ENCODE data around the gene CZIB.

The CZIB gene

DNA sequence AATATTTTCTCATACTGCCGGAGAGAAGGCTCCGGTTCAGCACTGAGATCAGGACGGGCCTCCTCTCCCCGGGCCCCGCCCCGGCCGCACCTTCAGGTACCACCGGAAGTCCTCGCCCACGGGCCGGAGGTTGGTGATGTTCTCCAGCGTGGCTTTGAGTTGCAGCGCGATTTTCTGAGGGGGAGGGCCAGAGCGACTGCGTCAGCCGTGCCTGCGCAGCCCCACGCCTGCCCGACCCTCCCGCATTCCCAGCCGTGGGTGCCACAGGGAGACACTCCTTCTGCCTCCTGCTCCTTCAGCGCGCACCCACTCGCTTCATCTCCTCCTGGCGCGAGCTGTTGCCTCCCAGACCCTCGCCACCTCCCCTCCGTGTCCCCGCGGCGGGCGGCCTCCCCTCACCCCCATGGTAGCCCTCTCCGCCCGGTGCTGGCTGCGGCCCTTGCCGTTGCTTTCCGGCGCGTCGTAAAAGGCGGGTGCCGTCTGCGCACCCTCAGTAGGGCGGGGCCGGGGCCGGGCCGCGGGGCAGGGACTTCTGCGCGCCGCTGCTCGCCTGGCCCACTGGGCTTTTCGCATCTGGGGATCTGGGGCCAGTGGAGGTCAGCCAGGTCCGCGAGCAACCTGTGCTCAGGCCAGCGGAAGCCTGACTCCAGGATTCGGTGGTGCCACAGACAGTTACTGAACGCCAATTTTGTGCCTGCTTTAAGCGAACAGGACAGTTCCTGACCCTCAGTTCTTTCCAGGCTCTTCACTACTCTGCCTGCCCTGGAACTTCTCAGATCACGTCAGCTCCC is at the start of gene CZIB:
TSS of gene CZIB (minus strand) at position 464 of the 791 bp plus-strand sequence. CDS start at position 405, 59 bp downstream.
- DNase-seq (ENCODE audit: low spot score) = peak; percentile 91

DNA sequence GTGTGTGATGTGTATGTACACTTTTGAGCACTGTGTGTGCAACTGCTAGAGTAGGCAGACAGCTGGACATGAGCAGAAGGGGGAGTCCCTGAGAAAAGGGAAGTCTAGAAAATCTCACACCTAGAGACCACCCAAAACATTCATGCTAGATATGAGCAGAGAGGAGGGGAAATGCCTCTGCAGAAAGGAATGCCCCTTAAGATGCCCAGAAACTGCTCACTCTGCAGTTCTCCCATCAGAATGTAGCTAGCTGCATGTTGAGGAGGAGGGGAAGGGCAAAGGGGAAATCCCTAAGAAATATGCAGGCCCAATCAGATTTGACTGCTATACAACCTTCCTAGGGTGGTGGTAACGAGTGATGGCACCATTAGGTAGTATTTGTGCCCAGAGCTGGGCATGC is 49.7 kb upstream of the CZIB start:
- DNase-seq (ENCODE audit: low spot score) = no peak

DNA sequence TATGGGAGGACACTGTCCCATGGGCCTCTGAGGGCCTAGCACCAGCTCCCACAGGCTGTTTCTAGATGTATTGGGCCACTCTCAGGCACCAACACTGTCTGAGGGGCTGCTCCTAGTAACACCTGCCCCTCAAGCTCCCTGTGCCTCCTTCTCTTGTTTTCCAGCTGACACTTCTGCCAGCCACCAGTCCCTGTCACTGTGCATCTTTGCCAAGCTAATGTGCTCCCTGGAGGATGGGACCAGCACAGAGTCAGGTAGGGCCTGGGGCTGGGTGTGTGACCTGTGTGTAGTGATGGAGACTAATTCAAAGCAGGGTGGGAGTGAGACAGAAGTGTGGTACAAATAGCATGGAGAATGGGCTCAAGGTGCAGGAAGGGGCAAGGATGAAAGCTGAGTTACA is 47.3 kb upstream of the CZIB start:
- DNase-seq (ENCODE audit: low spot score) = no peak

DNA sequence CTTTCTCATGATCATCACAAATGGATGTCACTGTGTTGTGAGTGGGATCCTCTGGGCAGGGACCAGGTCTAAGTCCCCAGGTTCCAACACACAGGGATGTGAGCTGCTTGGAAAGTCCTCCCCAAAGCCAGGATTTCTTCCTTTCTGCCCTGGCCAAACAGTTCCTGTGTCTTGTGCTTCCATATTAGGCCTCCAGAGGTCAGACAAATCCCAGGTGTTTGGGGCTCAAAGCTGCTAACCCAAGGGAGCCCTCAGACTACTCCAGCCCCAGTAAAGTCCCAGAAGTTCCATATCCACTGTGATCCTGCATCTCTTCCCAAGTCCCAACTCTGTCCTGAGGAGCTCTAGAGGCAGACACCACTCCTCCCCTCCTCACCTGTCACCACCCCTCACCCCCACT is 45.6 kb upstream of the CZIB start:
- no peak for DNase-seq (ENCODE audit: low spot score)

DNA sequence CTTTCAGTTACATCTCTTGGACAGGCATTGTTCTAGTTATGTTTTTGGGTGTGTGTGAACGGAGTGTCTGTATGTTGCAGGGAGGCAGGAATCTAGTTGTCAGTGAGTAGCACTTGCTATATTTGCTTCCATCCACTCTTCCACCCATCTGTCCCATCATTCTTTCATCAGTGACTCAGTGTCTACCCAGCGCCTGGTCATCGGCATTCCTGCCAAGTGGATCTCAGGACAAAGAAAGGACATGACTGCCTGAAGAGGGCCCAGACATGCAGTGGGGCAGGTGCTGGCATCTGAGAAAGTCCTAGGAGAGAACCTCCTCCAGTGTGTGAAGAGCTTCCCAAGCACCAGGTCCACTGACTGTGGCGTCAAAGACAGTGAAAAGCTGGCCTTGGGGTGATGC is 45.1 kb upstream of the CZIB start:
- DNase-seq (ENCODE audit: low spot score) = no peak

- DNase-seq (ENCODE audit: low spot score) = no peak
Measured at GRCh38 chr1:53264048-53264447, 43.6 kb upstream of the CZIB start.

DNA sequence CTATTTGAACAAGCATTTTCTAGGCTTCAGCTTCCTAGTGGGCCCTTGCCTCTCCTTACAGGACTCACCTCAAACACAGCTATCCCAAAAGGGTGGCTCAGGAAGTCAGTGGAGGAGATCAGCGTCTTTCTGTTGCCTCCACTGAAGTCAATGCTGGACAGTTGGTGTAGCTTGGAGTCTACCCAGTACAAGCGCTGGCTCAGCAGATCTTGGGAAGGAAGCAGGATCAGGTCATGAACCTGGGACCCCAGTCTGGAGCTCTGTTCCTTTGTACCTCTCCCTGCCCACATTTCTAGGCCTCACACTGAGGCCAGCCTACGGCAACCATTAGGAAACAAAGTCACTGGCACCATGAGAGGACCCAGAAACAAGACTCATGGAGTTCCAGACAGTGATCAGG is 41.6 kb upstream of the CZIB start:
- DNase-seq (ENCODE audit: low spot score) = no peak

DNA sequence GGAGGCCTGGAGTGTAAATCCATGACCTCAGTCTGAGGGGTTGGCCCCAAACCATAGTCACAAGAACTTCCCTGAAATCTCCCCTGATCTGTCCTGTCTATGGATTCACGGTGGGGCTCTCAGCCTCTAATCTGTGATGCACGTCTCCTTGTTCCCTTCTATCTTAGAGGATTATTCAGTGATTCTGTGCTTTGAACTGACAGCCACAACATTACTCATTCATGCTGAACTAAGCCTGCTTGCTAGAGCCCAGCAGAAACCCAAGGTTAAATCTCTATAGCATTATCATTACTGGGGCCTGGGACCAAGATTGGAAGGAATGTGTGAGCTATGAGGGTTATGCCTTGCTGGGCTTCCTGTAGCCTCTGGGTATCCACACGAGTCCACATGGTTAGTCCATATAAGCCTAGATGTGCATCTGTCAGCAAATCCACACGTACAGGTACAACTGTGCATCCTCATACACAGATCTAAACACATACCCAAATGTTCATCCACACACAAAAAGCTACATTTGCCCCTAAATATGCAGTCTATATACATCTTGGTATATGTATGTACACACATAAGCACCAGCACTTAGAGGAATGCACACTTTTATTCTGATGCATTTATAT is 40.3 kb upstream of the CZIB start:
- DNase-seq (ENCODE audit: low spot score) = no peak

GRCh38 chr1:53259932-53260331 is 39.5 kb upstream of the CZIB start:
- no peak for DNase-seq (ENCODE audit: low spot score)

GRCh38 chr1:53258216-53258615 is 37.8 kb upstream of the CZIB start:
- no peak for DNase-seq (ENCODE audit: low spot score)

DNA sequence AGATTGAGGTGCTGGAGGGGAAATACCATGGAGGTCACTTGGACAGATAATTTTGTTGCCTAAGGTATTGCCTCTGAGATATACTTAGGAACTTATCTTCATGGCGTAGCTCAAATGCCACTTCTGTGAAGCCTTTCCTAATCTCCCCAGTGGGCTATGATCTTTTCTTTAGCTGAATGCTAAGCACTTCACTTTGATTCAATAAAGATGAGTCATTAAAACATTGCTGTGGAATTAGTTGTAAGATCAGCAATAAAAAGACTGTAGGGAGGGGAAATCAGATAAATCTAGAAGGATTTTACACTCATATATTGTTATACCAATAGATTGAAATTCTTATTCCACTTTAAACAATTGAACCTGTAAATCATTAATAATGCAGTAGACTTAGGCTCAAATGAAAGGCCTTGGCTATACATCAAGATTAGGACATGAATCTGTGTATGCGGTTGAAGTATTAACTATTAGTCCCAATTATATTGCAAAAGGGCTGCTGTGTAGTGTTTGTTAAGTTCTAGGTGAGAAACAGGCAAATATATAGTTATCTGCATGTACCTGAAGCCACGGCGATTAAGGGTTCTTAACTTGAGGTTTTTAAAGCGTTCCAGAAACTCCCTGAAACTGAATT is 37.1 kb upstream of the CZIB start:
- DNase-seq (ENCODE audit: low spot score) = no peak

DNA sequence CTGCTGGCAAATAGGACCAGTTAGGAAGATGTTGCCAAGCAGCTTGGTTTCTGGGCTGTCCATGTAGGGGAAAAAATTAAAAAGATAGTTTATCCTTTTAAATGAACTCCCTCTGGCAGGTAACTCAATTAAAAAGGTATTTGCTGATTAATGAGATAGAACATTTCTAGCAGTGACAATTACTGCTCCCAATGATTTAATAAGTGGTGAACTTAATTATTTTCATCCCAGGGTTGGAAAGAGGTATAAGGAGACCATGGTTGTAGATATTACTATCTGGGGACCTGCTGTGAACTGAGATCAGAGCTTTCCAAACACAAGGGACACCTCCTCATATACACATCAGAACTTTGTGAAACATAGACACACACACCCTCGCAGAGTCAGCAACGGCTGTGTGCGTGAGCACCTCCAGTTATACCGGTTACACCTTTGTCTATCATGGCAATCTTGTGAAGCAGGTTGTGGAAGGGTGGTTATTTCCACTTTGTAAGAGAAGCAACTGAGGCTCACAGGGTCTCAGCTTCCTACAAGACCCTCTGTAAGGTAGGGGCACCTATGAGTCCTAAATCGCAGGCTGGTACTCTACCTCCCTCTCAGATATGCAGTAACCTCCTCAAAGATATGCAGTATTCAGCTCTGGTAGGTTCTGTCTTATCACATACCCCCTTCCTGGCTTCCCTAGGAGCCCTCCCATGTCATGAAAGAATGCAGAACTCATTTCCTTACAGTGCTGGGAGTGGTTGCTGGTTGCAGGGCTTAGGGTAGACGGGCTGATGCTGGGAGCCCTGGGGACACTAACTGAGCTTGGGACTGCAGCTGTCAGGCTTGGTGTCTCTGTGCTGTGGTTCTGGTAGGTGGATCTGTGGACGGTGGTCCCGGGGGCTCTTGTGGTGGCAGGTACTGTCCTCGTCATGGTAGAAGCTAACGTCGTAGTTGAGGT is 36.3 kb upstream of the CZIB start:
- no peak for DNase-seq (ENCODE audit: low spot score)

GRCh38 chr1:53255031-53255430 is 34.6 kb upstream of the CZIB start:
- no peak for DNase-seq (ENCODE audit: low spot score)

- DNase-seq (ENCODE audit: low spot score) = no peak
Measured at GRCh38 chr1:53254011-53254640, 33.7 kb upstream of the CZIB start.

GRCh38 chr1:53250325-53250724 is 29.9 kb upstream of the CZIB start:
- DNase-seq (ENCODE audit: low spot score) = no peak

- no peak for DNase-seq (ENCODE audit: low spot score)
Measured at GRCh38 chr1:53249706-53250105, 29.3 kb upstream of the CZIB start.

DNA sequence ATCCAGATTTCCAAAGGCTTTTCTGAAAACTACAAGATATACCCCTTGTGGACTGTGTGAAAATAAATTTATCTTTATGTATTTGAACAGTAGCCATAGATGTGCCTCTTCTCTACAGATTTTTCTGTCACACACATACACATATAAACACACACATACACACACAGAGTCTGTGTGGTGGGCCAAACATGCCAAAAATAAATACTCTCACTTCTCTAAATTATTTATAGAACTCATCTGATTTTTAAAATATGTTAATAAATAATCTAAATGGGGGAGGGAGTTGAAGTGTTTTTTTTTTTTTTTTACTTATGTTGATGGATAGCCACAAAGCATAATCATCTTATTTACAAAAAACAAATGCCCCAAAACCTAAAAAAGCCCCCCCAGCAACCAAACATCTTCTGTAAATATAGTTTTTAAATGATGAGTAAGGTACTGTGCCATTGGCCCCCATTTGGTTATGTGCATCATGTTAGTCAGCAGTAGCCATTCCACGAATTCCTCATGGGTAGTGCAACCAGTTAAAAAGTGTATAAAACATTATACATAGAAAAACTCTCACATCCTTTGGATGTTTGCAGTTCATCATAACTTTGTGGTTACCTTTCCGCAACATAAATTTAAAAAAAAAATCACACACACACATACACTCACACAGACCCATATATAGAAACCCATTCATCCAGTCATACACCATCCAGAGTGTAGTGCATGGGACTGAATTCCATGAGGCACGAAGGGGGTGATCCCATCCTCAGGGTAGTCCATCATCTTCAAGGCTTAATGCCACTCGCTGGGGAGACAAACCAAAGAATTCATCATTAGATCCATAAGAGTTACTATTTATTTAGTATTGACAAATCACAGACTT is 26.1 kb upstream of the CZIB start:
- DNase-seq (ENCODE audit: low spot score) = no peak

- DNase-seq (ENCODE audit: low spot score) = no peak
Measured at GRCh38 chr1:53244141-53244540, 23.7 kb upstream of the CZIB start.

GRCh38 chr1:53242381-53242780 is 21.9 kb upstream of the CZIB start:
- no peak for DNase-seq (ENCODE audit: low spot score)

DNA sequence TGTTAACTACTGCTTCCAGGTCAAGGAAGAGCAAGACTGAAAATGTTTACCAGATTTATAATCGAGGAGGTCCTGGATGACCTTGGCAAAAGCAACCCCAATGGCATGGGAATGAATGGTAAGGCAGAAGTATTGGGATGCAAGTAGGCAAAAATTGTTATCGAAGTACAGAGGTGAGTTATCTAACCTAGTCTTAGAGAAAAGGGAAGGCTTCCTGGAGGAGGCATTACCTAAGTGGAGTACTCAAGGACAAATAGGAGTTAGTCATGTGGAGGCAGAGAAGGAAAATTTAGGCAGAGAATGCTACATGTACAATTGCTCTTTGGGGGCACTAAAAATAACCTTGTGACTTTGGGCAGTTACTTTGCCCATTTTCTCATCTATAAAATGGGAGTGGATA is 21.4 kb upstream of the CZIB start:
- no peak for DNase-seq (ENCODE audit: low spot score)

All from CD4-positive, alpha-beta T cell treated with Interleukin-6 at 100 ng/mL for 8 hours (primary cell).